ENCODE measurements around the gene SPDYE1.
"Not testable (repeated sequence)": the region's sequence is repeated elsewhere in the genome, so short reads cannot be mapped to it uniquely, and the experiment has no call there.

The SPDYE1 gene

GRCh38 chr7:43992896-43993295 is 4.8 kb upstream of the SPDYE1 start:
- not testable (repeated sequence) for DNase-seq (ENCODE audit: low read depth)

- DNase-seq (ENCODE audit: low read depth), result not testable (repeated sequence)
Measured at GRCh38 chr7:43994681-43995080, 3.0 kb upstream of the SPDYE1 start.

- not testable (repeated sequence) for DNase-seq (ENCODE audit: low read depth)
Measured at GRCh38 chr7:44012081-44012480, 14.4 kb downstream of the SPDYE1 start.

DNA sequence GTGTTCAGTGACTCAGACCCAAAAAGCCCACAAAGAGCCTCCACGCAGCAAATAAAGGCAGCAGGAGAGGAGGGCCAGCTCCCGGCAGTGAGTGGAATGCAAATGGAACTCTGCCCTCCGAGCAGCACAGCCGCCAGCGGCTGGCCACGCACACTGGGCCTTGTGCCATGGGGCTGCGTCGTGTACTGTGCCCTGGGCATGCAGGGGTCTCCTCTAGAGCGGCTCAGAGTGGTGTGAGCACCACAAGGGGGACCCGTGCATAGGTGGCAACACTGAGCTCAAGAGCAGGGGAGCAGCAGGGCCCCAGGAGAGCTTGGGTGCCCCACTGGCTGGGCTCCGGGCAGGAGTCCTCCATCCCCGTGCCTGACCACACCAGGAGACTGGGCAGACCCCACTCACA is 17.4 kb downstream of the SPDYE1 start:
- DNase-seq (ENCODE audit: low read depth), result not testable (repeated sequence)

GRCh38 chr7:44018857-44019807 is 21.4 kb downstream of the SPDYE1 start:
- DNase-seq (ENCODE audit: low read depth), result peak; percentile 99

DNA sequence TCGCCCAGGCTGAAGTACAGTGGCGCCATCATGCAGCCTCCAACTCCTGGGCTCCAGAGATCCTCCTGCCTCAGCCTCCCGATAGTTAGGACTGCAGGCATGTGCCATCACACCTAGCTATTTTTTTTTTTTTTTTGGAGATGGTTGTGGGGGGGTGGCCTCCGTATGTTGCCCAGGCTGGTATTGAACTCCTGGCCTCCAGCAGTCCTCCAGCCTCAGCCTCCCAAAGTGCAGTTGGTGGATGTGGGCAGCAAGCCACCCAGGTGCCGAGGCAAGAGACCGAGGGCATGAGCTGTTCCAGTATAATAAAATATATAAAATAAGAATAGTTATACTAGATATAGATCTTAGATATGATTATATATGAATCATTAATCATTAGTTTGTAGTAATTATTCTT is 22.1 kb downstream of the SPDYE1 start:
- DNase-seq (ENCODE audit: low read depth), result not testable (repeated sequence)

DNA sequence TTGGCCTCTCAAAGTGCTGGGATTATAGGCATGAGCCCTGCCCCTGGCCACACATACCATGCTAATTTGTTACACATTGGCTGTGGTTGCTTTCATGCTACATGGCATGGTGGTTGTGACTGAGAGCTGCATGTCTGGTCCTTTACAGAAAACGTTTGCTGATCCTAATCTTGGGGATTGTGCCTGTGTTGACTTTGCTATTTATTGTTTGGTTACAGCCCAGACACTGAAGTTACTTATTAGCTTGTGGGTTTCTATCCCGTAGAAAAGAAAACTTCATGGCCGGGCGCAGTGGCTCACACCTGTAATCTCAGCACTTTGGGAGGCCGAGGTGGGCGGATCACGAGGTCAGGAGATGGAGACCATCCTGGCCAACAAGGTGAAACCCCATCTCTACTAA is 24.4 kb downstream of the SPDYE1 start:
- not testable (repeated sequence) for DNase-seq (ENCODE audit: low read depth)

GRCh38 chr7:44022796-44023467 is 25.2 kb downstream of the SPDYE1 start:
- not testable (repeated sequence) for DNase-seq (ENCODE audit: low read depth)

- DNase-seq (ENCODE audit: low read depth), result not testable (repeated sequence)
Measured at GRCh38 chr7:44029433-44029832, 31.7 kb downstream of the SPDYE1 start.

DNA sequence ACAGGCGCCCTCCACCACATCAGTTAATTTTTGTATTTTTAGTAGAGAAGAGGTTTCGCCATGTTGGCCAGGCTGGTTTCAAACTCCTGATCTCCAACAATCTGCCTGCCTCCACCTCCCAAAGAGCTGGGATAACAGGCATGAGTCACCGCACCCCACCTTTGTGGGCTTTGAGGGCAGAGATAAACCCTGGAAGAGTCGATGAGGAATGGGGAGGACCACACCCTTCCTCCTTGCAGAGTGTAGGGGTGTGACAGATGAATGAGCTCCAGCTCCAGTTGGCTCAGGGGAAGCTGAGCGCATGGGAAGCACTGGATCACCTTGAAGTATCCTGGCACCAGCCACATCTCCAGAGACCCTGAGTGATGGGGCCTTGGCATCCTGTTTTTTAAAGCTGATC is 32.3 kb downstream of the SPDYE1 start:
- DNase-seq (ENCODE audit: low read depth), result not testable (repeated sequence)

DNA sequence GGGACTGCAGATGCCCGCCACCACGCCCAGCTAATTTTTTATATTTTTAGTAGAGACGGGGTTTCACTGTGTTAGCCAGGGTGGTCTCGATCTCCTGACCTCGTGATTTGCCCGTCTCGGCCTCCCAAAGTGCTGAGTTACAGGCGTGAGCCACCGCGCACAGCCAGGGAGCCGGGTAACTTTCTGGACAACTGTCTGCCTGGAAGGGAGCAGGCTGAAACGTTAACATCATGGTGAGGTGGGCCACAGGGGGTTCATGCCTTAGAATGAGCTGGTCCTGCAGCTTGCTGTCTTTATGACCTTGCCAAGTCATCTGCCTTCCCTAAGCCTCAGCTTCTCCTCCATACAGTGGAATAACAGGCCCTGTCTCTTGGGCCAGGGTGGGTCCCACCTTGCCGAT is 33.6 kb downstream of the SPDYE1 start:
- not testable (repeated sequence) for DNase-seq (ENCODE audit: low read depth)

- not testable (repeated sequence) for DNase-seq (ENCODE audit: low read depth)
Measured at GRCh38 chr7:44032031-44032430, 34.3 kb downstream of the SPDYE1 start.

GRCh38 chr7:44033971-44034844 is 36.5 kb downstream of the SPDYE1 start:
- DNase-seq (ENCODE audit: low read depth), result not testable (repeated sequence)

DNA sequence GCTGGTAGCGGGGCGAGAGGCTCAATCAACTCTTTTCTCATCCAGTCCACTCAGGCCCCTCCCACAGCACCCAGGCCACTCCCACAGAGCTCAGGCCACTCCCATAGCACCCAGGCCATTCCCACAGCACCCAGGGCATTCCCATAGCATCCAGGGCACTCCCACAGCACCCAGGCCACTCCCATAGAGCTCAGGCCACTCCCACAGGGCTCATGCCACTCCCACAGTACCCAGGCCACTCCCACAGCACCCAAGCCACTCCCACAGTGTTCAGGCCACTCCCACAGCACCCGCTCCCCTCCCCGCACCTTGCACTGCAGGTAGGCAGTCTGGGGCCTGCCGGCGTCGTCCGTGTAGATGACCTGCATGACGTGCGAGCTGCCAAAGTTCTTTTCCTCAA is 38.7 kb downstream of the SPDYE1 start:
- DNase-seq (ENCODE audit: low read depth), result not testable (repeated sequence)

- not testable (repeated sequence) for DNase-seq (ENCODE audit: low read depth)
Measured at GRCh38 chr7:44037951-44038350, 40.3 kb downstream of the SPDYE1 start.

DNA sequence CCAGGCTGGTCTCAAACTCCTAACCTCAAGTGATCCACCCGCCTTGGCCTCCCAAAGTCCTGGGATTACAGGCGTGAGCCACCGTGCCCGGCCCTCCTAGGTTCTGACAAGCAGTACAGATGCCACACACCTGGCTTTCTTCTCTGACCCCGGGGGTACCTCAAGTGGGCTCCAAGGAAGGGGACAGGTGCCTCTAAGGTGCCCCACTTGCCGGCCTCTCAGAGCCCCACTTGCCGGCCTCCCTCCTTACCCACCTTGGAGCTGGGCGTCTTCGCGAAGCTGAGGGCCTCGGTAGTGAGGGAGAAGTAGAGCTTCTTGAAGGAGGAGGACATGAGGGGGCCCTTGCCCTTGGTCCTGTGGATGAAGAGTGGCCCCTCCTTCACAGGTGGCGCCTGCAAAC is 40.9 kb downstream of the SPDYE1 start:
- DNase-seq (ENCODE audit: low read depth), result not testable (repeated sequence)

DNA sequence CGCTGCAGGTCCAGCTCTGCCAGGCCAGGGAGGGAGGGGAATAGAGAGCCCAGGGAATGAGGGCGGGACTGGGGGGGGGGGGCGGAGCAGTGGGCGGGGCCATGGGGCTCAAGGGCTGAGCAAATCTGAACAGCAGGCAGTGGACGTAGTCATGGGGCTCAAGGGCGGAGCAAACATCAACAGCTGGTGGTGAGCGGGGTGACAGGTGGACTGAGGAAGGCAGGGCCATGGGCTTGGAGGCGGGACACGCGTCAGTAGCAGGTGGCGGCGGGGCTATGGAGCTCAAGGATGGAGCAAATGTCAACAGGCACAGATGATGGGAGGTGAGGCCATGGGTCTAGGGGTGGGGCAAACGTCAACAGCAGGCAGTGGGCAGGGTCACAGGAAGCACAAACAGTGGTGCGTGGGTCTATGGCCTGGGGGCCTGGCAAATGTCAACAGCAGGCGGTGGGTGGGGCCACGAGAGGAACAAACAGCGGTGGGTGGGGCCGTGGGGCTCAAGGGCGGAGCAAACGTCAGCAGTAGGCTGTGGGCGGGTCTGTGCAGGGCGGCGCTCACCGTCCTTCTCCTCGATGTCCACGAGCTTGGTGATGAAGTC is 41.4 kb downstream of the SPDYE1 start:
- peak; percentile 73 for DNase-seq (ENCODE audit: low read depth)

DNA sequence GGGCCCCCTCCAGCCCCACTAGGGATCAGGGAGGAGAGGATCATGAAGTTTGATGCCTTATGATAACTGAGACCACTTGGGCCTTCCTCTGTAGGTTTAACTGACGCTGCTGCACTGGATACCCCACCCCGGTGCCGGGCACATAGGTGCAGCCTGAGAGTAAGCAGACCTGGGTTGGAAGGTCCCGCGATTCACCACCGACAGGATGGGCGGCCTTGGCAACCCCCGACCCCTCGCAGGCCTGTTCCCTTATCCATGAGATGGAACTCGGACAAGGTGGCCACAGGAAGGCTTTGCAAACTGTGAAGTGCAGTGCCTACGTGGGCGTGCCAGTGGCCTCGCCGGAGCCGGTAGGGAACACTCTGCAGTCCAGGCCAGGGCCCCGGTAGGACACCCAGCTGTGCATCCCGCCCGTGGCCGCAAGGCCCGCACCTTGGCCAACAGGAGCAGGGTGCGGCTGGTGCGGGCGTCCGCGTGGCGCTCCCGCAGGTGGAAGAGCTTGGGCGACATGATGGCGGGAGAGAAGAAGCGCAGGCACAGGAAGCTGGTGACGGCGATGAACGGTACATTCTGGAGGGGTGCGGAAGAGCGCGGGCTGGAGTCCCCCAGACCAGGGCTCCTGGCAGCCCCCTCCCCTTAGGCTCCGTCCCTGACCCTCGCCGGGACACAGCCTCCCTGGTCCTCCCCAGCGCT is 42.2 kb downstream of the SPDYE1 start:
- DNase-seq (ENCODE audit: low read depth), result not testable (repeated sequence)

DNA sequence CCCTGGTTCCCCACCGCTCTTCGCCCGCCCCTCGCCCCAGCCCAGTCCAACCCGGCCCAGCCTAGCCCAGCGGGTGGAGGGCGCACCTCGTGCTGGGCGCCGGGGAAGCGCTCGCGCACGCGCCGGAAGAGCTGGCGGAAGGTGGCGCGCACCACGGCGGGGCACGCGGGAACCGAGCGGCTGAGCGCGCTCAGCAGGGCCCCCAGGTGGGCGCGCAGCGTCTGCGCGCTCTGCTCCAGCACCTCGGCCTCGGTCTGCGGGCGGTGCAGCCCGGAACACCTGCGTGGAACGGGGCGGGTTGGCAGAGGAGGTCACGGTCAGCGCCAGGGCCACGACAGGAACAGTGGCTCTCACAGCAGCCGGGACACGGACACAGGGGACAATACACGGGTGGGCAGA is 42.8 kb downstream of the SPDYE1 start:
- peak; percentile 58 for DNase-seq (ENCODE audit: low read depth)

DNA sequence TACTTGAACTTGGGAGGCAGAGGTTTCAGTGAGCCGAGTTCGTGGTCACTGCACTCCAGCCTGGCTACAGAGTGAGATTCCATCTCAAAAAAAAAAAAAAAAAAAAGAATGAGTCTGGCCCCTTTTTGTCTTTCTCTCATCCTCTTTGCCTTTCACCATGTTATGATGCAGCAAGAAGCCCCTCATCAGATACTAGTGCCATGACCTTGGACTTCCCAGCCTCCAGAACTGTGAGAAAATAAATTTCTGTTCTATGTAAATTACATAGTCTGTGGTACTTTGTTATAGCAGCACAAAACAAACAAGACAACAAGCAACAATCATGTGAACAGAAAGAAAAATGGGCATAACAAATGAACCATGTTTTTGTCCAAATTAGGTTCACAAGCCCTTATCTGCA is 44.5 kb downstream of the SPDYE1 start:
- DNase-seq (ENCODE audit: low read depth), result no peak

- no peak for DNase-seq (ENCODE audit: low read depth)
Measured at GRCh38 chr7:44043902-44044301, 46.2 kb downstream of the SPDYE1 start.

All from activated T-helper 1 cell treated with Interleukin-2 at 50 U/mL for 16 hours (primary cell).